Neural progenitor cell (in vitro differentiated cells): Measurements from ENCODE around the gene WWC1.

ENCODE experiments used
- CTCF ChIP-seq: fragments of 200-600 bp; sonication (generic); IDR thresholded peaks from 2 replicates; pipeline ENCODE4 v1.5.1; 2017; ENCODE audit warnings: antibody characterized with exemption, mild to moderate bottlenecking
- EZH2 ChIP-seq: fragments of 200-600 bp; sonication (generic); IDR thresholded peaks from 2 replicates; pipeline ENCODE4 v1.6.1; 2017; ENCODE audit warnings: antibody characterized with exemption, mild to moderate bottlenecking, moderate library complexity
- EZH2phosphoT487 ChIP-seq: fragments of 200-600 bp; sonication (generic); IDR thresholded peaks from 2 replicates; pipeline ENCODE4 v1.6.1; 2017; ENCODE audit warnings: antibody characterized with exemption

GRCh38 chr5:168471785-168472184 is 180.3 kb downstream of the WWC1 start:
- TF ChIP-seq EZH2 = no peak
- TF ChIP-seq CTCF = no peak
- no peak for TF ChIP-seq EZH2phosphoT487
